Fibroblast of mammary gland (primary cell): ENCODE results near the gene SLC44A3.
A peak's percentile ranks its signal among the peaks of the same experiment; 100 is the strongest.

ENCODE experiments used
- DNase-seq: peaks from one replicate; pipeline ENCODE4 v3.0.0-alpha.2; 2010; ENCODE audit warnings: low read depth
- H3K4me3 ChIP-seq: 2 replicates; pipeline ENCODE4 v1.5.1; 2011; ENCODE audit warnings: low read depth, mild to moderate bottlenecking, low read length, moderate library complexity; ENCODE audit not compliant: control insufficient read depth
- TF ChIP-seq, protein P1 (sequence below): conservative IDR thresholded peaks from 2 replicates; pipeline ENCODE4 v1.5.1; 2011; ENCODE audit warnings: low read depth, low read length, inconsistent platforms; ENCODE audit not compliant: control insufficient read depth, insufficient read depth

Gene SLC44A3

DNA sequence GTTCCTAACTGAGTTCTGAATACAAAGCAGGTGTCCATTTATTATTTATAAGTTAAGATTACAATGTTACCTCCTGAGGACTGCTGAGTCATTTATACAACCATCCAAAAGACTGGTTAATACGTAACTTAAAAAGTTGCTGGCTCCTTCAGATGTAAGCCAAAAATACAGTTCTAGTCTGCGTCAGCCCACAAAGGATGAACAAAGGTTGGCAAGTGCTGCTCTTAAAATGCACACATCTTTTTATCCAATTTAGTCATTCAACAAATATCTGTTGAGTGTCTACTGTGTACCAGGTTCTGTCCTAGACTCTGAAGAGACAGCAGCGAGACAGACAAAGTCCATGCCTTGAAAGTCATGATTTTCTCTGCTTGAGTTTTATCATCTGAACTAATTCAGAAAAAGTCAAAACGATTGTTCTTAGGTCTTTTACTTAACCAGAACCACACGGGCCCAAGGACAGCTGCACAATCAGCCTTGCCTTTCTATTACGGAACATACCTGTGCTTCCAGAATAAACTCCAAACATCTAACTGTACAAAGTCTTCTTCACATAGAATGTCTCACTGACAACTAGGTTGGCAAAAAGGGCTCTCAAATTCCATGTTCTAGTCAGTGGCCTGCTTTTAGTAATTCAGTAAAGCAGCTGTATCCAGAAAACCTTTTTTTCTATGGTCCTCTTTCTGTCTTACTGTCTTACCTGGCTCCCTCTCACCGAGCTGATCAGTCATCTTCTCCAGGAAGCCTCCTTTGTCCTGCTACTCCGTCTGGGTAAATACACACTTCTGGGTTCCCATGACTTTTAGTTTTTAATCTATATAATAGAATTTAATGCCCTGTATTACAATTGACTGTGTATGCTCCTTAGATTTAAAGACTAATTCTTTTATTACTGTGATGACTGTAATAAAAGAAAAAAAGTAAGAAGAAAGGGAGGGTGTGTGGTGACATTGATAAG is 122.3 kb downstream of the SLC44A3 start:
- no peak overlapping the region for H3K4me3 ChIP-seq
- TF ChIP-seq, protein P1, sequence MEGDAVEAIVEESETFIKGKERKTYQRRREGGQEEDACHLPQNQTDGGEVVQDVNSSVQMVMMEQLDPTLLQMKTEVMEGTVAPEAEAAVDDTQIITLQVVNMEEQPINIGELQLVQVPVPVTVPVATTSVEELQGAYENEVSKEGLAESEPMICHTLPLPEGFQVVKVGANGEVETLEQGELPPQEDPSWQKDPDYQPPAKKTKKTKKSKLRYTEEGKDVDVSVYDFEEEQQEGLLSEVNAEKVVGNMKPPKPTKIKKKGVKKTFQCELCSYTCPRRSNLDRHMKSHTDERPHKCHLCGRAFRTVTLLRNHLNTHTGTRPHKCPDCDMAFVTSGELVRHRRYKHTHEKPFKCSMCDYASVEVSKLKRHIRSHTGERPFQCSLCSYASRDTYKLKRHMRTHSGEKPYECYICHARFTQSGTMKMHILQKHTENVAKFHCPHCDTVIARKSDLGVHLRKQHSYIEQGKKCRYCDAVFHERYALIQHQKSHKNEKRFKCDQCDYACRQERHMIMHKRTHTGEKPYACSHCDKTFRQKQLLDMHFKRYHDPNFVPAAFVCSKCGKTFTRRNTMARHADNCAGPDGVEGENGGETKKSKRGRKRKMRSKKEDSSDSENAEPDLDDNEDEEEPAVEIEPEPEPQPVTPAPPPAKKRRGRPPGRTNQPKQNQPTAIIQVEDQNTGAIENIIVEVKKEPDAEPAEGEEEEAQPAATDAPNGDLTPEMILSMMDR, result no peak
- DNase-seq, result peak; percentile 76
